ENCODE results near the gene NR2F1.

The NR2F1 gene

DNA sequence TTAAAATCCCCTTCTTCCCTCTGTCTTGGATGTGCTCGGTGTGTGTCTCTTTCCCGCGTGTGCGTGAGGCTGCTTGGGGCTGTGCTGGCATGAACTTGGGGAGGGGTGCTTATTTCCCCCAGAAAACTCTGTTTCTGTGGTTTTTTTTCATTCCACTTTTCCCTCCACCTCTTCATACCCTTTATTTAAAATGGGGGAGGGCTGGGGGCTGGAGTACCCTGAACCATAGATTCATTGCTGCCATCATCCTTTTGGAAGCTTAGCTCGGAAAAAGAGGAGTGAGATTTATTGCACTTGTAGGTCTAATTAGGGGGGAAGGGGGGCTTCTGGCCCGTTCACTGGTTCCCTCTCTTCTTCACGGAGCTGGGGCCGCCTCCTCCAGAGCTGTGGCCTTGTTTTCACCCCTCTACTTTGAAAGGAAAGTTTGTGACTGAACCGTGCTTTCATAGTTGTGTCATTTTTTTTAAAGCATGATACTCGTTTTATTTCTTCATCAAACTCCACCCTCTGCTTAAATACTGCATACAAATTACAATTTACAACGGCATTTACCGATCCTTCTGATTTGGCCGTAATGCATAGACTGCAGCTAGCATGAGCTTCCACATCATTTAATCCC is 2.9 kb downstream of the NR2F1 start:
- H3K36me3 ChIP-seq (ENCODE audit: low read length), result no peaks in the 10 kb centered on the region
- H3K4me2 ChIP-seq (ENCODE audit: low read depth, low read length, poor library complexity, severe bottlenecking), result no peak overlapping the region
- TF ChIP-seq, protein P1, sequence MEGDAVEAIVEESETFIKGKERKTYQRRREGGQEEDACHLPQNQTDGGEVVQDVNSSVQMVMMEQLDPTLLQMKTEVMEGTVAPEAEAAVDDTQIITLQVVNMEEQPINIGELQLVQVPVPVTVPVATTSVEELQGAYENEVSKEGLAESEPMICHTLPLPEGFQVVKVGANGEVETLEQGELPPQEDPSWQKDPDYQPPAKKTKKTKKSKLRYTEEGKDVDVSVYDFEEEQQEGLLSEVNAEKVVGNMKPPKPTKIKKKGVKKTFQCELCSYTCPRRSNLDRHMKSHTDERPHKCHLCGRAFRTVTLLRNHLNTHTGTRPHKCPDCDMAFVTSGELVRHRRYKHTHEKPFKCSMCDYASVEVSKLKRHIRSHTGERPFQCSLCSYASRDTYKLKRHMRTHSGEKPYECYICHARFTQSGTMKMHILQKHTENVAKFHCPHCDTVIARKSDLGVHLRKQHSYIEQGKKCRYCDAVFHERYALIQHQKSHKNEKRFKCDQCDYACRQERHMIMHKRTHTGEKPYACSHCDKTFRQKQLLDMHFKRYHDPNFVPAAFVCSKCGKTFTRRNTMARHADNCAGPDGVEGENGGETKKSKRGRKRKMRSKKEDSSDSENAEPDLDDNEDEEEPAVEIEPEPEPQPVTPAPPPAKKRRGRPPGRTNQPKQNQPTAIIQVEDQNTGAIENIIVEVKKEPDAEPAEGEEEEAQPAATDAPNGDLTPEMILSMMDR (IDR thresholded peaks at IDR 0.05; ENCODE audit: insufficient read depth, low read length, poor library complexity, severe bottlenecking), result no peak
- no peak for TF ChIP-seq EZH2phosphoT487 (conservative IDR thresholded peaks at IDR 0.05; ENCODE audit: low read length)
- no peak overlapping the region for H2AFZ ChIP-seq (ENCODE audit: low read depth, low read length, severe bottlenecking)
- H3K9me2 ChIP-seq (replicated peaks; ENCODE audit: insufficient read depth, low read length), result no peaks in the 10 kb centered on the region
- H3F3A ChIP-seq (ENCODE audit: insufficient read depth), result peaks cover 6% of the 10 kb centered on the region; the same call in 1 of the 2 replicates
- no peaks in the 10 kb centered on the region for H3K9me3 ChIP-seq (ENCODE audit: insufficient read depth, low read length)
- no peaks in the 10 kb centered on the region for H3K27me3 ChIP-seq (ENCODE audit: low read length)
- H3K9ac ChIP-seq (ENCODE audit: low read length), result no peak overlapping the region
- H3K27ac ChIP-seq (ENCODE audit: low read depth, low read length), result no peak overlapping the region
- no peaks in the 10 kb centered on the region for H4K20me1 ChIP-seq (ENCODE audit: low read depth, low read length)
- no peaks in the 10 kb centered on the region for H3K79me2 ChIP-seq (ENCODE audit: insufficient read depth, low read length)
- H3K4me3 ChIP-seq (ENCODE audit: insufficient read depth, low read length, poor library complexity, severe bottlenecking), result no peak overlapping the region

- H3K79me2 ChIP-seq (ENCODE audit: insufficient read depth, low read length), result no peaks in the 10 kb centered on the region
- no peaks in the 10 kb centered on the region for H3K27me3 ChIP-seq (ENCODE audit: low read length)
- no peak overlapping the region for H3K9ac ChIP-seq (ENCODE audit: low read length)
Observed at GRCh38 chr5:93586736-93587596, 3.9 kb downstream of the NR2F1 start.

DNA sequence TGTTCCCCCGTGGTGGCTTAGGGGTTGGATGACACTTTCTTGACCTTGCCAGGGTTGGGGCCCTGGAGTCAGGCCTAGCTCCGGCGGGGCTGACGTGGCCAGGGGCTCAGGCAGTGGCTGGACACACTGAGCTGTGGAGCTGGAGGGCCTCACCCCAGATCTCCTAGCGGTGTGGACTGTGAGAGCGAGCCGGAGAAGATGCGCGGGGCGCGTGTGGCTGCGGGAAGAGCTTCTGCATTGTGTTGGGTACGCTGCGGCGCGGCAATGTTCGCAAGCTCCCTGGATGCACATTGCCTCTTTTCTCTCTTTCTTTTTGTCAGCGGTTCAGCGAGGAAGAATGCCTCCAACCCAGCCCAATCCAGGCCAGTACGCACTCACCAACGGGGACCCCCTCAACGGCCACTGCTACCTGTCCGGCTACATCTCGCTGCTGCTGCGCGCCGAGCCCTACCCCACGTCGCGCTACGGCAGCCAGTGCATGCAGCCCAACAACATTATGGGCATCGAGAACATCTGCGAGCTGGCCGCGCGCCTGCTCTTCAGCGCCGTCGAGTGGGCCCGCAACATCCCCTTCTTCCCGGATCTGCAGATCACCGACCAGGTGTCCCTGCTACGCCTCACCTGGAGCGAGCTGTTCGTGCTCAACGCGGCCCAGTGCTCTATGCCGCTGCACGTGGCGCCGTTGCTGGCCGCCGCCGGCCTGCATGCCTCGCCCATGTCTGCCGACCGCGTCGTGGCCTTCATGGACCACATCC is 4.8 kb downstream of the NR2F1 start:
- H3K4me2 ChIP-seq (ENCODE audit: low read depth, low read length, poor library complexity, severe bottlenecking), result no peak overlapping the region
- no peak overlapping the region for H2AFZ ChIP-seq (ENCODE audit: low read depth, low read length, severe bottlenecking)
- no peak overlapping the region for H3K27ac ChIP-seq (ENCODE audit: low read depth, low read length)
- no peak for TF ChIP-seq EZH2phosphoT487 (conservative IDR thresholded peaks at IDR 0.05; ENCODE audit: low read length)
- H4K20me1 ChIP-seq (ENCODE audit: low read depth, low read length), result no peaks in the 10 kb centered on the region
- H3F3A ChIP-seq (ENCODE audit: insufficient read depth), result peaks cover 6% of the 10 kb centered on the region; the same call in 1 of the 2 replicates
- H3K36me3 ChIP-seq (ENCODE audit: low read length), result no peaks in the 10 kb centered on the region
- H3K79me2 ChIP-seq (ENCODE audit: insufficient read depth, low read length), result no peaks in the 10 kb centered on the region
- no peaks in the 10 kb centered on the region for H3K9me2 ChIP-seq (replicated peaks; ENCODE audit: insufficient read depth, low read length)
- no peak overlapping the region for H3K9ac ChIP-seq (ENCODE audit: low read length)
- H3K27me3 ChIP-seq (ENCODE audit: low read length), result no peaks in the 10 kb centered on the region
- no peak overlapping the region for H3K4me3 ChIP-seq (ENCODE audit: insufficient read depth, low read length, poor library complexity, severe bottlenecking)
- H3K9me3 ChIP-seq (ENCODE audit: insufficient read depth, low read length), result no peaks in the 10 kb centered on the region

More at GRCh38 chr5:93586736-93587596, 3.9 kb downstream of the NR2F1 start:
- Histone ChIP-seq H3K4me3 (ENCODE audit: insufficient read depth, low read length, poor library complexity, severe bottlenecking) (no peak overlapping the region), H3K27ac (ENCODE audit: low read depth, low read length) (no peak overlapping the region), H3F3A (ENCODE audit: insufficient read depth) (peaks cover 6% of the 10 kb centered on the region; the same call in 1 of the 2 replicates), H3K36me3 (ENCODE audit: low read length) (no peaks in the 10 kb centered on the region), H3K9me2 (replicated peaks; ENCODE audit: insufficient read depth, low read length) (no peaks in the 10 kb centered on the region), H4K20me1 (ENCODE audit: low read depth, low read length) (no peaks in the 10 kb centered on the region), H2AFZ (ENCODE audit: low read depth, low read length, severe bottlenecking) (no peak overlapping the region), H3K9me3 (ENCODE audit: insufficient read depth, low read length) (no peaks in the 10 kb centered on the region), H3K4me2 (ENCODE audit: low read depth, low read length, poor library complexity, severe bottlenecking) (no peak overlapping the region)
- no peak for TF ChIP-seq EZH2phosphoT487 (conservative IDR thresholded peaks at IDR 0.05; ENCODE audit: low read length)
- TF ChIP-seq, protein P1 (IDR thresholded peaks at IDR 0.05; ENCODE audit: insufficient read depth, low read length, poor library complexity, severe bottlenecking), result no peak
